Keratinocyte (primary cell): ENCODE results near the gene USP31.

ENCODE experiments used
- EZH2 ChIP-seq: IDR thresholded peaks from one replicate; pipeline ENCODE4 v1.6.1; 2012; ENCODE audit warnings: inconsistent platforms, mild to moderate bottlenecking, low read length, moderate library complexity
- TF ChIP-seq, protein P1 (sequence below), 3 experiments: IDR thresholded peaks in 1 of 3; conservative IDR thresholded peaks in 1 of 3; optimal IDR thresholded peaks in 1 of 3; 2 replicates in 2 of 3; 3 replicates in 1 of 3; pipeline versions ENCODE3 to v1.5.1; 2011; ENCODE audit warnings: low read length in 3 of 3, mild to moderate bottlenecking in 3 of 3, moderate library complexity in 2 of 3, control low read depth in 1 of 3, inconsistent platforms in 1 of 3; ENCODE audit not compliant: insufficient read depth in 2 of 3; ENCODE audit errors: extremely low read depth in 1 of 3

DNA sequence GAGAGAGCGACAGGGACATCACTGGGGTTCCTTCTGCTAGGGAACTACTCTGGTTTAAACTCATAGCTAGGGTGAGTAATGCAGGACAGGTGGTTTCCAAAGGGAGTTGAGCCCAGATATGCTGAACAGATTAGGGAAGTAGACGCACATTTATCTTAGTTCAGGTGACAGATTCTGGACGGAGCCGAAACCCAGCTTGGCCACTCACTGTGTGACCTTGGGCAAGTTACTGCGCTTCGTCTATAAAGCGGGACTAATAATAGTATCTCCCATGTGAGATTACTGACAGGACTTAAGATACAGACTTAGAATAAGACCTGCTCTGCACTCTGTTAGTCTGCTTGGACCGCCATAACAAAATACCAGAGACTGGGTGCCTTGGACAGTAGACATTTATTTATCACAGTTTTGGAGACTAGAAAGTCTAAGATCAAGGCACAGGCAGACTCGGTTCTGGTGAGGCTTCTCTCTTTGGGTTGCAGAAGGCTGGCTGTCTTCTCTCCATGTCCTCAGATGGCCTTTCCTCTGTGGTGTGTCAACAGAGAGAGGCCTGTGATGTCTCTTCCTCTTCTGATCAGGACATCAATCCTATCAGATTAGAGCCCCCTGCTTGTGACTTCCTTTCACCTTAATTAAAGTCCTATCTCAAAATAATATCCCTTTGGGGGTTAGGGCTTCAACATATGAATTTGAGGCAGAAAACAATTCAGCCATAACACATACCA lies 45.4 kb upstream of the USP31 start:
- no peak for TF ChIP-seq EZH2
- TF ChIP-seq, protein P1, sequence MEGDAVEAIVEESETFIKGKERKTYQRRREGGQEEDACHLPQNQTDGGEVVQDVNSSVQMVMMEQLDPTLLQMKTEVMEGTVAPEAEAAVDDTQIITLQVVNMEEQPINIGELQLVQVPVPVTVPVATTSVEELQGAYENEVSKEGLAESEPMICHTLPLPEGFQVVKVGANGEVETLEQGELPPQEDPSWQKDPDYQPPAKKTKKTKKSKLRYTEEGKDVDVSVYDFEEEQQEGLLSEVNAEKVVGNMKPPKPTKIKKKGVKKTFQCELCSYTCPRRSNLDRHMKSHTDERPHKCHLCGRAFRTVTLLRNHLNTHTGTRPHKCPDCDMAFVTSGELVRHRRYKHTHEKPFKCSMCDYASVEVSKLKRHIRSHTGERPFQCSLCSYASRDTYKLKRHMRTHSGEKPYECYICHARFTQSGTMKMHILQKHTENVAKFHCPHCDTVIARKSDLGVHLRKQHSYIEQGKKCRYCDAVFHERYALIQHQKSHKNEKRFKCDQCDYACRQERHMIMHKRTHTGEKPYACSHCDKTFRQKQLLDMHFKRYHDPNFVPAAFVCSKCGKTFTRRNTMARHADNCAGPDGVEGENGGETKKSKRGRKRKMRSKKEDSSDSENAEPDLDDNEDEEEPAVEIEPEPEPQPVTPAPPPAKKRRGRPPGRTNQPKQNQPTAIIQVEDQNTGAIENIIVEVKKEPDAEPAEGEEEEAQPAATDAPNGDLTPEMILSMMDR (optimal IDR thresholded peaks at IDR 0.05 in 1 of 3, IDR thresholded peaks at IDR 0.05 in 1 of 3, conservative IDR thresholded peaks at IDR 0.05 in 1 of 3; ENCODE audit: extremely low read depth in 1 of 3, insufficient read depth in 2 of 3, low read length in 3 of 3): no peak
